ENCODE results near the gene EVI5. TPM values are rescaled to one million over a fixed set of nuclear protein-coding genes. Genes with fewer than 3 reads are reported as not detected.

The EVI5 gene
- total and polyA plus RNA-seq, 10 of the 15 experiments (the other 5 are each of a cell fraction or from before 2014, with no cell fraction given), result 0.27 to 6.8 (median 1.7) TPM

DNA sequence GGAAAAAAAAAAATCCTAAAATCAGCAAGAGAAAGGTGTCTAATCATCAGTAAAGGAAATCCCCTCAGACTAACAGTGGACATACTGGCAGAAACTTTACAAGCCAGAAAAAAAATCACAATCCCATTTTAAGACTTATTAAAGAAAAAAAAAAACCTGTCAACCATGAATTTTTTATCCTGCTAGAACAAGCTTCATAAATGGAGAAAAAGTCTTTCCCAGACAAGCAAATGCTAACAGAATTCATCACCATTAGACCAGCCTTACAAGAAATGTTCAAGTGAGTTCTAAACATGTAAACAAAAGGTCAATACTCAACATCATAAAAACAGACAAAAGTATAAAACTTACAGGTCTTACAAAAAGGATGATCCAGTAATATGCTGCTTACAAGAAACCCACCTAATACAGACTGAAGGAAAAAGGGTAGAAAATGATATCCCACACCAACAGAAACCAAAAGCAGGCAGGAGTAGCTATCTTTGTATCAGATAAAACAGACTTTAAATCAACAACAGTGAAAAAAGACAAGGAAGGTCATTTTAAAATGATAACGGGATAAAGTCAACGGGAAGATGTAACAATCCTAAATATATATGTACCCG is 129.6 kb downstream of the EVI5 start (continued):
- TF ChIP-seq, protein P1, sequence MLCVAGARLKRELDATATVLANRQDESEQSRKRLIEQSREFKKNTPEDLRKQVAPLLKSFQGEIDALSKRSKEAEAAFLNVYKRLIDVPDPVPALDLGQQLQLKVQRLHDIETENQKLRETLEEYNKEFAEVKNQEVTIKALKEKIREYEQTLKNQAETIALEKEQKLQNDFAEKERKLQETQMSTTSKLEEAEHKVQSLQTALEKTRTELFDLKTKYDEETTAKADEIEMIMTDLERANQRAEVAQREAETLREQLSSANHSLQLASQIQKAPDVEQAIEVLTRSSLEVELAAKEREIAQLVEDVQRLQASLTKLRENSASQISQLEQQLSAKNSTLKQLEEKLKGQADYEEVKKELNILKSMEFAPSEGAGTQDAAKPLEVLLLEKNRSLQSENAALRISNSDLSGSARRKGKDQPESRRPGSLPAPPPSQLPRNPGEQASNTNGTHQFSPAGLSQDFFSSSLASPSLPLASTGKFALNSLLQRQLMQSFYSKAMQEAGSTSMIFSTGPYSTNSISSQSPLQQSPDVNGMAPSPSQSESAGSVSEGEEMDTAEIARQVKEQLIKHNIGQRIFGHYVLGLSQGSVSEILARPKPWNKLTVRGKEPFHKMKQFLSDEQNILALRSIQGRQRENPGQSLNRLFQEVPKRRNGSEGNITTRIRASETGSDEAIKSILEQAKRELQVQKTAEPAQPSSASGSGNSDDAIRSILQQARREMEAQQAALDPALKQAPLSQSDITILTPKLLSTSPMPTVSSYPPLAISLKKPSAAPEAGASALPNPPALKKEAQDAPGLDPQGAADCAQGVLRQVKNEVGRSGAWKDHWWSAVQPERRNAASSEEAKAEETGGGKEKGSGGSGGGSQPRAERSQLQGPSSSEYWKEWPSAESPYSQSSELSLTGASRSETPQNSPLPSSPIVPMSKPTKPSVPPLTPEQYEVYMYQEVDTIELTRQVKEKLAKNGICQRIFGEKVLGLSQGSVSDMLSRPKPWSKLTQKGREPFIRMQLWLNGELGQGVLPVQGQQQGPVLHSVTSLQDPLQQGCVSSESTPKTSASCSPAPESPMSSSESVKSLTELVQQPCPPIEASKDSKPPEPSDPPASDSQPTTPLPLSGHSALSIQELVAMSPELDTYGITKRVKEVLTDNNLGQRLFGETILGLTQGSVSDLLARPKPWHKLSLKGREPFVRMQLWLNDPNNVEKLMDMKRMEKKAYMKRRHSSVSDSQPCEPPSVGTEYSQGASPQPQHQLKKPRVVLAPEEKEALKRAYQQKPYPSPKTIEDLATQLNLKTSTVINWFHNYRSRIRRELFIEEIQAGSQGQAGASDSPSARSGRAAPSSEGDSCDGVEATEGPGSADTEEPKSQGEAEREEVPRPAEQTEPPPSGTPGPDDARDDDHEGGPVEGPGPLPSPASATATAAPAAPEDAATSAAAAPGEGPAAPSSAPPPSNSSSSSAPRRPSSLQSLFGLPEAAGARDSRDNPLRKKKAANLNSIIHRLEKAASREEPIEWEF (IDR thresholded peaks at IDR 0.05; ENCODE audit: insufficient replicate concordance, low read depth, low read length), result no peak
- no peak for TF ChIP-seq BCL11A (IDR thresholded peaks at IDR 0.05; ENCODE audit: low read depth, low read length)

DNA sequence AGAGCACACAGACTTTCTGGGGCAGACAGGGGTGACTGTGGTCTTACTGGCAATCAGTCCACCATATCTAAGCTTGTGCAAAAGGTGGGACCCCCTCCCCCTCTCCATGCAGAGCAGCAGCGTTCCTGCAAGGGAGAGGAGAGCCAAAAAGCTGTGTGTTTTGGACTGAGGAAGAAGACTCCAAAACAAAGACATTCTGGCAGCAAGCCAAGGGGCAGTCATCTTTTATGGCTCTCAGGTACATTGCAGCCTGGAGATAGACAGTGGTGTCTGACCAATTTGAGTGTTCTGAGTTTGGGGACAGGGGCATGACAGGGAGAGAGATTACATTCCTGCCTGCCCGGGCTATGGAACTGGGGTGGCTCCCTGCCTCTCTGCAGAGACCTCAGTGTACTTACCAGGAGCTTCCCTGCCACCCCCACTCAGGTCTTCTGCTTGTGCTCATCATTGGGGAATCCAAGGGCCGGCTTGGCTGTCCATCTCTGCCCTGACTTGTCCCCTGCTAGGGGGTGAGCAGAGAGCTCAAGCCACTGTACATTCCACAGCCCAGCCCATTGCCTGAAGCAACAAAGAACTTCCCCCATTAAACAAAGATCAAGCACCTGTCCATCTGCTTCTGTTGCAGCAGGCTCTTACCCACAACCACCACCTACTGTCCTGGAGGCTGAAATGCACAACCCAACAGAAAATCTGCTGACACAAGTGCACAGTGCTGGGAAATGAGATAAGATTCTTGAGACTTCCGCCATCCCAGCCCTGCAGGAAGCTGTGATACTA is 131.1 kb downstream of the EVI5 start:
- ATAC-seq, result no peak
- Histone ChIP-seq H3K36me3 (ENCODE audit: control insufficient read depth in 2 of 2, insufficient read depth in 2 of 2, low read length in 1 of 2) (no peaks in the 10 kb centered on the region), H3K9ac (ENCODE audit: control insufficient read depth, insufficient read depth, low read length) (no peak overlapping the region), H3K79me2 (ENCODE audit: control insufficient read depth, insufficient read depth, low read length) (no peaks in the 10 kb centered on the region), H2AFZ (ENCODE audit: control insufficient read depth, low read depth, low read length) (no peak overlapping the region), H3K27ac (ENCODE audit: control insufficient read depth, insufficient read depth) (no peak overlapping the region), H3K27me3 (replicated peaks in 1 of 2; ENCODE audit: control insufficient read depth in 2 of 2, insufficient read depth in 2 of 2, low read length in 1 of 2) (no peaks in the 10 kb centered on the region; a peak in 1 of 4 replicates), H3K9me3 (replicated peaks; ENCODE audit: control insufficient read depth, insufficient read depth, low read length) (peaks cover 2% of the 10 kb centered on the region; the same call in 1 of the 3 replicates), H3K4me3 (no peak overlapping the region), H3K4me1 (ENCODE audit: control insufficient read depth, insufficient read depth, low read length) (no peaks in the 10 kb centered on the region), H4K20me1 (ENCODE audit: control insufficient read depth, insufficient read depth) (no peaks in the 10 kb centered on the region), H3K4me2 (ENCODE audit: control insufficient read depth, insufficient read depth) (no peak overlapping the region)
- CTCF ChIA-PET, result interaction anchor here (1.1 kb wide), 1 partner anchor 12 kb away, joined by 4 read pairs; no protein-coding TSS in a partner anchor
- no TSS peak for BruUV-seq (replicated peaks)
- DNase-seq (ENCODE audit: low read depth, low spot score), result no peak
- FAIRE-seq, result no peak
- POLR2A ChIA-PET, result no interaction called here
- WGBS (ENCODE audit: insufficient coverage, insufficient replicate concordance, low lambda C conversion rate, missing lambda C conversion rate), result 39% methylated on average over 4 of the region's 4 CpGs
- in situ Hi-C loops (cut with MboI), result no loop called here
- intact Hi-C loops (cut with micrococcal nuclease; ENCODE audit: unreplicated experiment), result no loop called here
- TF ChIP-seq RB1 (IDR thresholded peaks at IDR 0.05; ENCODE audit: borderline replicate concordance) (no peak), NR2F1 (conservative IDR thresholded peaks at IDR 0.05) (no peak)
- TF ChIP-seq, protein P2, sequence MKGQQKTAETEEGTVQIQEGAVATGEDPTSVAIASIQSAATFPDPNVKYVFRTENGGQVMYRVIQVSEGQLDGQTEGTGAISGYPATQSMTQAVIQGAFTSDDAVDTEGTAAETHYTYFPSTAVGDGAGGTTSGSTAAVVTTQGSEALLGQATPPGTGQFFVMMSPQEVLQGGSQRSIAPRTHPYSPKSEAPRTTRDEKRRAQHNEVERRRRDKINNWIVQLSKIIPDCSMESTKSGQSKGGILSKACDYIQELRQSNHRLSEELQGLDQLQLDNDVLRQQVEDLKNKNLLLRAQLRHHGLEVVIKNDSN (IDR thresholded peaks at IDR 0.05; ENCODE audit: borderline replicate concordance, extremely low read length, insufficient read depth, low read depth, low read length), result no peak
- TF ChIP-seq, protein P3, sequence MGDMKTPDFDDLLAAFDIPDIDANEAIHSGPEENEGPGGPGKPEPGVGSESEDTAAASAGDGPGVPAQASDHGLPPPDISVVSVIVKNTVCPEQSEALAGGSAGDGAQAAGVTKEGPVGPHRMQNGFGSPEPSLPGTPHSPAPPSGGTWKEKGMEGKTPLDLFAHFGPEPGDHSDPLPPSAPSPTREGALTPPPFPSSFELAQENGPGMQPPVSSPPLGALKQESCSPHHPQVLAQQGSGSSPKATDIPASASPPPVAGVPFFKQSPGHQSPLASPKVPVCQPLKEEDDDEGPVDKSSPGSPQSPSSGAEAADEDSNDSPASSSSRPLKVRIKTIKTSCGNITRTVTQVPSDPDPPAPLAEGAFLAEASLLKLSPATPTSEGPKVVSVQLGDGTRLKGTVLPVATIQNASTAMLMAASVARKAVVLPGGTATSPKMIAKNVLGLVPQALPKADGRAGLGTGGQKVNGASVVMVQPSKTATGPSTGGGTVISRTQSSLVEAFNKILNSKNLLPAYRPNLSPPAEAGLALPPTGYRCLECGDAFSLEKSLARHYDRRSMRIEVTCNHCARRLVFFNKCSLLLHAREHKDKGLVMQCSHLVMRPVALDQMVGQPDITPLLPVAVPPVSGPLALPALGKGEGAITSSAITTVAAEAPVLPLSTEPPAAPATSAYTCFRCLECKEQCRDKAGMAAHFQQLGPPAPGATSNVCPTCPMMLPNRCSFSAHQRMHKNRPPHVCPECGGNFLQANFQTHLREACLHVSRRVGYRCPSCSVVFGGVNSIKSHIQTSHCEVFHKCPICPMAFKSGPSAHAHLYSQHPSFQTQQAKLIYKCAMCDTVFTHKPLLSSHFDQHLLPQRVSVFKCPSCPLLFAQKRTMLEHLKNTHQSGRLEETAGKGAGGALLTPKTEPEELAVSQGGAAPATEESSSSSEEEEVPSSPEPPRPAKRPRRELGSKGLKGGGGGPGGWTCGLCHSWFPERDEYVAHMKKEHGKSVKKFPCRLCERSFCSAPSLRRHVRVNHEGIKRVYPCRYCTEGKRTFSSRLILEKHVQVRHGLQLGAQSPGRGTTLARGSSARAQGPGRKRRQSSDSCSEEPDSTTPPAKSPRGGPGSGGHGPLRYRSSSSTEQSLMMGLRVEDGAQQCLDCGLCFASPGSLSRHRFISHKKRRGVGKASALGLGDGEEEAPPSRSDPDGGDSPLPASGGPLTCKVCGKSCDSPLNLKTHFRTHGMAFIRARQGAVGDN (IDR thresholded peaks at IDR 0.05), result no peak
- RAD21 ChIA-PET (ENCODE audit: unreplicated experiment), result no interaction called here
- SMC1A ChIA-PET (ENCODE audit: uncharacterized antibody, unreplicated experiment), result interaction anchor here (1.4 kb wide), 1 partner anchor 14 kb away, joined by 3 read pairs; no protein-coding TSS in a partner anchor
